ENCODE results near the gene SMAD2. TPM values are rescaled to one million over a fixed set of nuclear protein-coding genes. Genes with fewer than 3 reads are reported as not detected.

The SMAD2 gene
- polyA plus RNA-seq, 1 experiment: 95.8 TPM

DNA sequence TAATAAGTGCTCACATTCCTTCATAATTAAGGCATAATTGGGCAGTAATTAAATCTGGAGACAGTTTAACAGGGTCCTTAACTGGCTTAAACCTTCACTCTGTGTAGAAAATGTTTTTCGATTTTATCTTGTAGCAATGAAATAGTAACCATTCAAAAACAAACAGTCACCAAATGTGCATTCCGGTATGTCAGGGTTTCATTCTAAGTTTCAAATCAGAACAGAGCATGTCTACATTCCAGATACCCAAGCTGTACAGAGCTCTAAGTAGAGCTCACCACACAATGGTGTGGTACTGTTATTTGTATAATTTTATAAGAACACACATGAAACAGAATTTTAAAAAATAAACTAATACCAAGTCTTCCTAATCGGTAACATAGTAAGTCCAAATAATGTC, 52.6 kb downstream of the SMAD2 start:
- no peak for TF ChIP-seq CTCF (IDR thresholded peaks at IDR 0.05; ENCODE audit: low read depth, low read length)
- Histone ChIP-seq H3K9me3 (ENCODE audit: control insufficient read depth, insufficient read depth, low read length) (no peaks in the 10 kb centered on the region), H3K4me3 (ENCODE audit: low read depth, low read length) (no peak overlapping the region), H3K27ac (ENCODE audit: low read depth, low read length) (no peak overlapping the region), H3K27me3 (ENCODE audit: control insufficient read depth, insufficient read depth, low read length) (no peaks in the 10 kb centered on the region)
- DNase-seq (ENCODE audit: low read depth, low spot score): no peak
- CTCF ChIA-PET: no interaction called here
- POLR2A ChIA-PET: no interaction called here

DNA sequence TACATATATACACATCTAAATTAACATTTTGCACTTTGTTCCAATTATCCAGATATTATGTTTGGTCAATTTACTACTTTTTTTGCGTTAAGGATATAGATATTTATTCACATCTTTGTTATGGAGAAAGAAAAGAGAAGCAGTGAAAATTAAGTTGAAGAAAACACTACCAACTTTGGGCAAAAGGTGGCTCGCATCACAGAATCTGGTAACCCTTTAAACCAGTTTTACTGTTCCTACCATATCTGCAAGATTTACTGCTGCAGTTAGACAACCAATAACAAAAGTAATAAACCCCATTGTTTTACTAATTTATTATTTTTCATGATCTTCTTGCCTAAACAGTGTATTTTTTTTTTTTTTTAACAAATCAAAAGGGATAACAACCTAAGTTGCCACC, 53.6 kb downstream of the SMAD2 start:
- no peak for DNase-seq (ENCODE audit: low read depth, low spot score)
- ChIA-PET CTCF (interaction anchor here (1.1 kb wide), 1 partner anchor 23 kb away, joined by 3 read pairs; no protein-coding TSS in a partner anchor), POLR2A (no interaction called here)
- H3K9me3 ChIP-seq (ENCODE audit: control insufficient read depth, insufficient read depth, low read length): no peaks in the 10 kb centered on the region
- no peak overlapping the region for H3K4me3 ChIP-seq (ENCODE audit: low read depth, low read length)
- TF ChIP-seq CTCF (IDR thresholded peaks at IDR 0.05; ENCODE audit: low read depth, low read length): no peak
- no peaks in the 10 kb centered on the region for H3K27me3 ChIP-seq (ENCODE audit: control insufficient read depth, insufficient read depth, low read length)
- no peak overlapping the region for H3K27ac ChIP-seq (ENCODE audit: low read depth, low read length)

DNA sequence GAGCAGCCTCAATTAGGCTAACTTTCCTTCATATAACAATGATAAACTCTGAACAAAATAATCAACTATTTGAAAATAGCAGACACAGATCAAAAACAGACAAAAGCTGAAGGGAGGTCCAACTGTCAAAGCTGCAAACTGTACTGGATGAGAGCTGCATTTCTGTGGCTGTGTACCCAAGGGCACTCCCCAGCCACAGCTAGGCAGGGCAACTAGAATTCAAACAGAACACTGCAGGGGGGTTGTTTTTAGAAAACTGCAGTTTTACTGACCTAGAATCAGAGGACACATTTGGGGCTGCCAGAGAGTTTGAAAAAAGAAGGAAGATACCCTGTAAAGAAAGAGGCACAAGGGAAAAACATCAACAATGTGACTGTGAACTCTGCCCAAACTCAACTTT, 56.8 kb downstream of the SMAD2 start:
- TF ChIP-seq CTCF (IDR thresholded peaks at IDR 0.05; ENCODE audit: low read depth, low read length): no peak
- POLR2A ChIA-PET: interaction anchor here (0.6 kb wide), 1 partner anchor 56 kb away, joined by 4 read pairs; no protein-coding TSS in a partner anchor
- H3K27me3 ChIP-seq (ENCODE audit: control insufficient read depth, insufficient read depth, low read length): no peaks in the 10 kb centered on the region
- H3K27ac ChIP-seq (ENCODE audit: low read depth, low read length): no peak overlapping the region
- H3K4me3 ChIP-seq (ENCODE audit: low read depth, low read length): no peak overlapping the region
- no peaks in the 10 kb centered on the region for H3K9me3 ChIP-seq (ENCODE audit: control insufficient read depth, insufficient read depth, low read length)
- DNase-seq (ENCODE audit: low read depth, low spot score): no peak
- CTCF ChIA-PET: no interaction called here

DNA sequence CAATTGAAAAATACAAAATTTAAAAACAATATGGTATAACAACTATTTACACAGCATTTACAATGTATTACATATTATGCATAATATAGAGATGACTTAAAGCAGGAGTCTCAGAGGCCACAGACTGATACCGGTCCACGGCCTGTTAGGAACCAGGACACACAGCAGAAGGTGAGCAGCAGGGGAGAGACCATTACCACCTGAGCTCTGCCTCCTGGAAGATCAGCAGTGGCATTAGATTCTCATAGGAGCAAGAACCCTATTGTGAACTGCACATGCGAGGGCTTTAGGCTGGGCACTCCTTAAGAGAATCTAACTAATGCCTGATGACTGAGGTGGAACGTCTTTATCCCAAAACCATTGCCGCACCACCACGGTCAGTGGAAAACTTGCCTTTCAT, 58.0 kb downstream of the SMAD2 start:
- no peak overlapping the region for H3K27ac ChIP-seq (ENCODE audit: low read depth, low read length)
- DNase-seq (ENCODE audit: low read depth, low spot score): no peak
- H3K9me3 ChIP-seq (ENCODE audit: control insufficient read depth, insufficient read depth, low read length): no peaks in the 10 kb centered on the region
- no peaks in the 10 kb centered on the region for H3K27me3 ChIP-seq (ENCODE audit: control insufficient read depth, insufficient read depth, low read length)
- no peak overlapping the region for H3K4me3 ChIP-seq (ENCODE audit: low read depth, low read length)
- no peak for TF ChIP-seq CTCF (IDR thresholded peaks at IDR 0.05; ENCODE audit: low read depth, low read length)
- ChIA-PET CTCF (no interaction called here), POLR2A (no interaction called here)

GRCh38 chr18:47871288-47871687, 59.2 kb downstream of the SMAD2 start:
- ChIA-PET CTCF (no interaction called here), POLR2A (no interaction called here)
- no peaks in the 10 kb centered on the region for H3K27me3 ChIP-seq (ENCODE audit: control insufficient read depth, insufficient read depth, low read length)
- H3K4me3 ChIP-seq (ENCODE audit: low read depth, low read length): no peak overlapping the region
- H3K9me3 ChIP-seq (ENCODE audit: control insufficient read depth, insufficient read depth, low read length): no peaks in the 10 kb centered on the region
- no peak for DNase-seq (ENCODE audit: low read depth, low spot score)
- H3K27ac ChIP-seq (ENCODE audit: low read depth, low read length): no peak overlapping the region
- TF ChIP-seq CTCF (IDR thresholded peaks at IDR 0.05; ENCODE audit: low read depth, low read length): no peak
